Mammary epithelial cell (primary cell): Measurements from ENCODE around the gene N4BP2L1.

ENCODE experiments used
- EZH2 ChIP-seq: IDR thresholded peaks from 2 replicates; pipeline ENCODE4 v1.6.1; 2012; ENCODE audit warnings: low read length, inconsistent platforms, borderline replicate concordance
- TF ChIP-seq, protein P1 (sequence below), 2 donors: IDR thresholded peaks in 1 of 2; conservative IDR thresholded peaks in 1 of 2; 2 replicates each; pipeline ENCODE4 v1.5.1; 2011 to 2012; ENCODE audit warnings: inconsistent platforms in 2 of 2, low read length in 2 of 2, mild to moderate bottlenecking in 2 of 2, control low read depth in 1 of 2, low read depth in 1 of 2; ENCODE audit not compliant: insufficient read depth in 1 of 2; ENCODE audit errors: extremely low read depth in 1 of 2

DNA sequence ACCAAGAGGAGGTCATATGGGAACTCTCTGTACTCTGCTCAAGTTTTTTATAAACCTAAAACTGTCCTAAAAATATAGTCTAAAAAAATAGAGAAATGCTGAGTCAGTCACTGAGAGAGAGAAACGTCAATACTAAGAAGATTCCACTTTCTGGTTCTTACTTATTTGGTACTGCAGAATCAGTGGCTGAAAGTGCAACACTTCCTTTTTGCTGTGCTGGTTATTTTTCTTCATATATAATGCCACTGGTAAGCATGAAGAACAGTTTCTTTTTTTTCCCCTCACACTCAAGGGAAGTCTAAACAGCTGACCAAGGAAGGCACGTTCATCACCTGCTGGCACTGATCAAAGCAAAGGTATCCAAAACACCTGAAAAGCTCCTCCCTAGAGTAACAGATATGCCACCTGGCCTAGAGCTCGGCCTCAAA is 44.3 kb upstream of the N4BP2L1 start:
- TF ChIP-seq, protein P1, sequence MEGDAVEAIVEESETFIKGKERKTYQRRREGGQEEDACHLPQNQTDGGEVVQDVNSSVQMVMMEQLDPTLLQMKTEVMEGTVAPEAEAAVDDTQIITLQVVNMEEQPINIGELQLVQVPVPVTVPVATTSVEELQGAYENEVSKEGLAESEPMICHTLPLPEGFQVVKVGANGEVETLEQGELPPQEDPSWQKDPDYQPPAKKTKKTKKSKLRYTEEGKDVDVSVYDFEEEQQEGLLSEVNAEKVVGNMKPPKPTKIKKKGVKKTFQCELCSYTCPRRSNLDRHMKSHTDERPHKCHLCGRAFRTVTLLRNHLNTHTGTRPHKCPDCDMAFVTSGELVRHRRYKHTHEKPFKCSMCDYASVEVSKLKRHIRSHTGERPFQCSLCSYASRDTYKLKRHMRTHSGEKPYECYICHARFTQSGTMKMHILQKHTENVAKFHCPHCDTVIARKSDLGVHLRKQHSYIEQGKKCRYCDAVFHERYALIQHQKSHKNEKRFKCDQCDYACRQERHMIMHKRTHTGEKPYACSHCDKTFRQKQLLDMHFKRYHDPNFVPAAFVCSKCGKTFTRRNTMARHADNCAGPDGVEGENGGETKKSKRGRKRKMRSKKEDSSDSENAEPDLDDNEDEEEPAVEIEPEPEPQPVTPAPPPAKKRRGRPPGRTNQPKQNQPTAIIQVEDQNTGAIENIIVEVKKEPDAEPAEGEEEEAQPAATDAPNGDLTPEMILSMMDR (conservative IDR thresholded peaks at IDR 0.05 in 1 of 2, IDR thresholded peaks at IDR 0.05 in 1 of 2; ENCODE audit: extremely low read depth in 1 of 2, insufficient read depth in 1 of 2, low read depth in 1 of 2, low read length in 2 of 2) = no peak
- TF ChIP-seq EZH2 = no peak
